ENCODE results near the gene EZH2.

DNA sequence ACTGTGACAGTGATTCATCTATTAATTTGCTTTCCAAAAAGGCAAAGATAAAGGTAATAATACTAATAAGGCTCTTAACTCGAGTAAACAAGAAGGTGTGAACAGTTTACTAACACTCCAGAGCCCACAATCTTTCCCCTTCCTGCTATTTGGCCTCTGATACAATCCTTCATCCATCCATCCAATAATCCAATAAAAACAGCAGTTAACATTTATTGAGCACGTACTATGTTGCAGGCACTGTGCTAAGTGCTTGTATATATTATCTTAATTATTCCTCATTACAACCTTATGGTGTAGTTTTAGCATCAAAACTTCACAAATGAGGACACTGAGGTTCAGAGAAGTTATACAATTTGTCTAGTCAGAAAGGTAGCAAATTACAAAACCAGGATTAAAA lies 49.5 kb downstream of the EZH2 start:
- TF ChIP-seq, protein P1, sequence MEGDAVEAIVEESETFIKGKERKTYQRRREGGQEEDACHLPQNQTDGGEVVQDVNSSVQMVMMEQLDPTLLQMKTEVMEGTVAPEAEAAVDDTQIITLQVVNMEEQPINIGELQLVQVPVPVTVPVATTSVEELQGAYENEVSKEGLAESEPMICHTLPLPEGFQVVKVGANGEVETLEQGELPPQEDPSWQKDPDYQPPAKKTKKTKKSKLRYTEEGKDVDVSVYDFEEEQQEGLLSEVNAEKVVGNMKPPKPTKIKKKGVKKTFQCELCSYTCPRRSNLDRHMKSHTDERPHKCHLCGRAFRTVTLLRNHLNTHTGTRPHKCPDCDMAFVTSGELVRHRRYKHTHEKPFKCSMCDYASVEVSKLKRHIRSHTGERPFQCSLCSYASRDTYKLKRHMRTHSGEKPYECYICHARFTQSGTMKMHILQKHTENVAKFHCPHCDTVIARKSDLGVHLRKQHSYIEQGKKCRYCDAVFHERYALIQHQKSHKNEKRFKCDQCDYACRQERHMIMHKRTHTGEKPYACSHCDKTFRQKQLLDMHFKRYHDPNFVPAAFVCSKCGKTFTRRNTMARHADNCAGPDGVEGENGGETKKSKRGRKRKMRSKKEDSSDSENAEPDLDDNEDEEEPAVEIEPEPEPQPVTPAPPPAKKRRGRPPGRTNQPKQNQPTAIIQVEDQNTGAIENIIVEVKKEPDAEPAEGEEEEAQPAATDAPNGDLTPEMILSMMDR (IDR thresholded peaks at IDR 0.05), result no peak
- TF ChIP-seq POLR2AphosphoS5 (IDR thresholded peaks at IDR 0.05; ENCODE audit: low read depth, low read length), result no peak

Measured in SK-N-SH (cell line).